HEK293T (cell line): ENCODE results near the gene RMDN2.
A peak's percentile ranks its signal among the peaks of the same experiment; 100 is the strongest.

Experiments
- CTCF ChIA-PET: fragments of 350-600 bp; formaldehyde crosslinking; extraction: SDS; loops from one replicate; lab custom pipeline; 2021; ENCODE audit warnings: antibody characterized with exemption, inconsistent platforms; lab: Yijun Ruan, JAX
- POLR2A ChIA-PET: fragments of 350-600 bp; formaldehyde crosslinking; extraction: SDS; loops from one replicate; lab custom pipeline; 2020; ENCODE audit warnings: antibody characterized with exemption, inconsistent platforms; lab: Yijun Ruan, JAX
- DNase-seq: peaks from one replicate; pipeline ENCODE4 v3.0.0; 2012; ENCODE audit warnings: mixed read lengths; ENCODE audit errors: extremely low spot score
- ARNT ChIP-seq: fragments of 450-650 bp; IDR thresholded peaks from 2 replicates; pipeline ENCODE4 v1.6.1; 2017; ENCODE audit warnings: mild to moderate bottlenecking
- BHLHE40 ChIP-seq: fragments of 450-650 bp; IDR thresholded peaks from 2 replicates; pipeline ENCODE4 v1.6.1; 2016; ENCODE audit warnings: mild to moderate bottlenecking, moderate library complexity, borderline replicate concordance
- CTBP1 ChIP-seq: fragments of 450-650 bp; IDR thresholded peaks from 2 replicates; pipeline ENCODE4 v1.6.1; 2016; ENCODE audit warnings: borderline replicate concordance
- ELF4 ChIP-seq: fragments of 450-650 bp; IDR thresholded peaks from 2 replicates; pipeline ENCODE4 v1.6.1; 2017; ENCODE audit warnings: antibody characterized with exemption
- FOXA1 ChIP-seq: fragments of 450-650 bp; IDR thresholded peaks from 2 replicates; pipeline ENCODE4 v1.6.1; 2016; ENCODE audit warnings: mild to moderate bottlenecking
- FOXK2 ChIP-seq: fragments of 450-650 bp; IDR thresholded peaks from 2 replicates; pipeline ENCODE4 v1.6.1; 2016; ENCODE audit warnings: mild to moderate bottlenecking
- FOXM1 ChIP-seq: fragments of 450-650 bp; IDR thresholded peaks from 2 replicates; pipeline ENCODE4 v1.6.1; 2017; ENCODE audit warnings: mild to moderate bottlenecking, borderline replicate concordance
- HDGF ChIP-seq: fragments of 450-650 bp; IDR thresholded peaks from 2 replicates; pipeline ENCODE4 v1.6.1; 2017; ENCODE audit warnings: antibody characterized with exemption, borderline replicate concordance
- L3MBTL2 ChIP-seq: fragments of 450-650 bp; conservative IDR thresholded peaks from 2 replicates; pipeline ENCODE4 v1.6.1; 2016; ENCODE audit warnings: mild to moderate bottlenecking
- LEF1 ChIP-seq: fragments of 450-650 bp; IDR thresholded peaks from 2 replicates; pipeline ENCODE4 v1.6.1; 2017; ENCODE audit warnings: mild to moderate bottlenecking, borderline replicate concordance
- NFRKB ChIP-seq: fragments of 450-650 bp; IDR thresholded peaks from 2 replicates; pipeline ENCODE4 v1.6.1; 2016; ENCODE audit warnings: mild to moderate bottlenecking, moderate library complexity
- SP1 ChIP-seq: fragments of 450-650 bp; IDR thresholded peaks from 2 replicates; pipeline ENCODE4 v1.6.1; 2017
- SUZ12 ChIP-seq: fragments of 450-650 bp; IDR thresholded peaks from 2 replicates; pipeline ENCODE4 v1.6.1; 2016; ENCODE audit warnings: mild to moderate bottlenecking
- TARDBP ChIP-seq: fragments of 450-650 bp; IDR thresholded peaks from 2 replicates; pipeline ENCODE4 v1.6.1; 2016
- ZNF384 ChIP-seq: fragments of 450-650 bp; IDR thresholded peaks from 2 replicates; pipeline ENCODE4 v1.6.1; 2016
- TF ChIP-seq, protein P1 (sequence below): fragments of 450-650 bp; IDR thresholded peaks from 2 replicates; pipeline ENCODE4 v1.6.1; 2016

The RMDN2 gene

DNA sequence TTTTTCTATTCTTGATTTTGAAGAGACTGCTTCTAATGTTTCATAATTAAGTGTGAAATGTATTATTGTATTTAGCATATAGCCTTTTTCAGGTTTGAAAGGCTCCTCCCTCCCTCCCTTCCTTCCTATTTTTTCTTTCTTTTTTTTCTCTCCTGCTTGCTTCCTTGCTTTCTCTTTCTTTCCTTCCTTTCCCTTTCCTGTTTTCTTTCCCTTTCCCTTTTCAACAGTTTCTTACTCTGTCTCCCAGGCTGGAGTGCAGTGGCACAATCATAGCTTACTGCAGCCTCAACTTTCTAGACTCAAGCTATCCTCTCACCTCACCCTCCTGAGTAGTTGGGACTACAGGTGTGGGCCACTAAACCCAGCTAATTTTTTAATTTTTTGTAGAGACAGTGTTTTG, 44.6 kb downstream of the RMDN2 start:
- no peak for DNase-seq
- CTCF ChIA-PET, result interaction anchor here (0.7 kb wide), 2 partner anchors 45 to 659 kb away, joined by 3 to 4 read pairs; no protein-coding TSS in a partner anchor
- POLR2A ChIA-PET, result no interaction called here
- TF ChIP-seq FOXK2 (no peak), LEF1 (no peak), HDGF (no peak), BHLHE40 (no peak), CTBP1 (no peak), FOXA1 (no peak), NFRKB (no peak), TARDBP (no peak)

DNA sequence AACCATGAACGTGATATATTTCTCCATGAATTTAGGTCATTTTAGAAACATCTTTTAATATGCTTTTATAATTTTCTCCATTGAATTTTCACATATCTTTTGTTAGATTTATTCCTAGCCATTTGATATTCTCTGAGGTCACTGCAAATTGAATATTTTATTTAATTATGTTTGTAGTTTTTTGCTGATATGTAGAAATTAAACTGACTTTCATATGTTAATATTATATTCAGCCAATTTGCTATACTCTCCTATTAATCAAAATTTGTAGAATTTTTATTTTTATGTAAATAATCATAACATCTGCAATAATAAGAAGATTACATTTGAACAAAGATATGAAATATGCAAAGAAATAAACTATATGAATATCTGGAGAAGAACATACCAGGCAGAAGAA, 46.9 kb downstream of the RMDN2 start:
- ChIA-PET CTCF (no interaction called here), POLR2A (no interaction called here)
- TF ChIP-seq, protein P1, sequence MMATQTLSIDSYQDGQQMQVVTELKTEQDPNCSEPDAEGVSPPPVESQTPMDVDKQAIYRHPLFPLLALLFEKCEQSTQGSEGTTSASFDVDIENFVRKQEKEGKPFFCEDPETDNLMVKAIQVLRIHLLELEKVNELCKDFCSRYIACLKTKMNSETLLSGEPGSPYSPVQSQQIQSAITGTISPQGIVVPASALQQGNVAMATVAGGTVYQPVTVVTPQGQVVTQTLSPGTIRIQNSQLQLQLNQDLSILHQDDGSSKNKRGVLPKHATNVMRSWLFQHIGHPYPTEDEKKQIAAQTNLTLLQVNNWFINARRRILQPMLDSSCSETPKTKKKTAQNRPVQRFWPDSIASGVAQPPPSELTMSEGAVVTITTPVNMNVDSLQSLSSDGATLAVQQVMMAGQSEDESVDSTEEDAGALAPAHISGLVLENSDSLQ, result no peak
- TF ChIP-seq BHLHE40 (no peak), SP1 (no peak), FOXM1 (no peak), CTBP1 (no peak), FOXK2 (no peak)
- DNase-seq, result no peak

DNA sequence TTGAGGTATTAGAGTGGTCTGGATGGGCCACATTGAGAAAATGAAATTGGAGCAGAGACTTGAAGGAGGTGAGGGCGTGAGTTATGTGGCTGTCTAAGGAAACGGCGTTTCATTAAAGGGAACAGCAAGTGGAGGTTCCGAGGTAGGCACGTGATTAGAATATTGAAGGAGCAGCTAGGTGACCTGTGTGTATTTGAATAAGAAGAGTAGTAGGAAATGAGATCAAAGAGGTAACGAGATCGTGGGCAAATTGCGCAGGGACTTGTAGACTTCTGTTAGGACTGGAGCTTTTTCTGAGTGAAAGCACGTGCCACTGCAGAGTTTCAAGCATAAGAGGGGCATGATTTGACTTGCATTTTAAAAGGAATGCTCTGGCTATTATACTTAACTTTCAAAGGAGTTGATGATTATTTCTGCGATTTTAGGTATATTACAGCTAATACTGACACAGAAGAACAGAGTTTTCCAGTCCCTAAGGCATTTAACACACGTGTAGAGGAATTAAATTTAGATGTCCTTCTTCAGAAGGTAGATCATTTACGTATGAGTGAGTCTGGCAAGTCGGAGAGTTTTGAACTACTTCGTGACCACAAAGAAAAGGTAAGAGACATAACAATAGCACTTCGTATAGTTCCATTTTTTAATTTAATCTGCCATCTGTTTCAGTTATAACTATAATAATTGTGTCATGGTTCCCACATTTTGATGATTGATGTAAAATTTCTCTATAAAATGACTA, 48.7 kb downstream of the RMDN2 start:
- ChIA-PET POLR2A (no interaction called here), CTCF (no interaction called here)

DNA sequence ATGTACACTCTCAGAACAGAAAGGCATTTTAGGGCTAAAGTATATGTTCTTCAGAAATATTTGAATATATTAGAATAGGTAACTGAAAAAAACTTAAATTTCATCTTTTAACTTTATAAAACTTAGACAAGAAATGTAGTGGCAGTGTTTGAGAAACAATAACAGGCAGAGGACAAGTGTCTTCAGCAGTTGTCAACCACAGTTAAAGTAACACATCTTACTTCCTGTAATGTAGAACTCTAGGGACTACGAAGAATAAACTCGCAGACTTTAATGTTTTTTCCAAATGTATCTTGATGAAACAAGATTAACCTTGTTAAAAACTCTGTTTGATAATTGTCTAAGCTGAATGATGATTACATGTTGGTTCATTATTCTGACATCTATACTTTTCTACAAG, 50.7 kb downstream of the RMDN2 start:
- DNase-seq, result no peak
- CTCF ChIA-PET, result interaction anchor here (0.6 kb wide), 1 partner anchor 78 kb away, joined by 3 read pairs; no protein-coding TSS in a partner anchor
- POLR2A ChIA-PET, result no interaction called here

More for the DNA sequence above, 48.7 kb downstream of the RMDN2 start:
- TF ChIP-seq FOXK2 (no peak), FOXA1 (no peak), SUZ12 (no peak)
- no peak for DNase-seq

DNA sequence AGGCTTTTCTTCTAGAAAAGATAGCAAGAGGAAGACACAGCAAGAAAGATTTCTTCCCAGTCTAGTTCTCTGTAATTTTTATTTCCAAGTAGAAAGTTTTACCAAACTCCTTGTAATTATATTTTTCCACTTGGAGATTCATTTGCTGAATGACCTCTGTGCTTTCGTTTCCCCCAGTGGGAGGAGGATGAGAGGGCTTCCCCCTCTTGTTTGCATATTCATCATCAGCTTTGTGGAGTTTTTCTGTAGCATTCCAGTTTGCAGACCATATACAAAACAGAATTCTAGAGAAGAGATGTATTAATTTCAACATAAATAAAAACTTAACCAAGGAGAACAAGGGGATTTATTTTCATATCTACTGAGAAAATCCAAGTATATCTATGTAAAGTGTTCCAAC, 51.3 kb downstream of the RMDN2 start:
- CTCF ChIA-PET, result interaction anchor here (0.6 kb wide), 1 partner anchor 79 kb away, joined by 3 read pairs; no protein-coding TSS in a partner anchor

More for the DNA sequence above, 50.7 kb downstream of the RMDN2 start:
- no peak for TF ChIP-seq ELF4
- no peak for TF ChIP-seq SP1

DNA sequence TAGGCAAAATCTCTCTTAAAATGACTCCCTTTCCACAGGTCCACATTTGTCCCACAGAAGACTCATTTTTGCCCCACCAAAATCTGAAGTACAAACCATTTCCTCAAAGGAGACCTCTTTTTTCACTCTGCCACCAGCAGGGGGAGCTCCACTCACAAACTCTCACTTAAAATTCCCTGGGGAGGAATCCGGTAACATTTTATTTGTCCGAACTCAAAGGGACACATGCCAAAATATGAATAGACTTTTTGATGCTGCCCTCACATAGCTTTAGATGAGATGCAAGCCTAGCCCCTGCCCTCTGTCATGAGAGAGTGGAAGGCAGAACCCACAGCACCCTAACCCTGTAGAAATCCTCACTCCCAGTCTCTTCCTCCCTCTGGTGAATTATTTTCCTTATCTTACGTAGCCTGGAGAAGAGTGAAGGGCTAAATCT, 57.1 kb downstream of the RMDN2 start:
- DNase-seq, result peak; percentile 56
- TF ChIP-seq TARDBP, result no peak
- no peak for TF ChIP-seq FOXA1
- TF ChIP-seq FOXM1, result 0 out of 2 replicates have a peak, but pooled peaks have one; percentile 29
- TF ChIP-seq SUZ12, result no peak
- no peak for TF ChIP-seq NFRKB
- no peak for TF ChIP-seq LEF1
- TF ChIP-seq FOXK2, result 0 out of 2 replicates have a peak, but pooled peaks have one; percentile 21

More for the DNA sequence above, 51.3 kb downstream of the RMDN2 start:
- TF ChIP-seq HDGF (no peak), LEF1 (no peak), L3MBTL2 (no peak), SUZ12 (no peak), NFRKB (no peak), FOXA1 (no peak), TARDBP (no peak), BHLHE40 (no peak)
- POLR2A ChIA-PET, result no interaction called here
- no peak for DNase-seq

DNA sequence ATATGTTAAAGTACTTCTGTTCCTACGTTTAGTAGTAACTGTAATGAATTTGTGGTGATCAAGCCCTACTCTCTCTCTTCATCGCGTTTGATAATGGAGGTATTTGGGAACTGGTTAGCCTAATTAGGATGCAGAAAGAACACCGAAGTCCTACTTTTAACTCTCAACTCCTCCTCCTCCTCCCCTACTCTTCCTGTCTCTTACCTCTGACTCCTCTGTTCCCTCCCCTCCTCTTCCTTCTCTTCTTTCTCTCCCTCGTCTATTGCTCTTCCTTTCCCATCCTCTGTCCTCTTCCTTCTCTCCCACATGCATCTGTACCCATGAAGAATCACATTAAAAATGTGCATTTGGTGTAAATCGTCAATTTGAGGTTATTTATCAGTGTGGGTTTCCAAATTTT, 57.8 kb downstream of the RMDN2 start:
- CTCF ChIA-PET, result interaction anchor here (0.7 to 1.1 kb wide), 3 partner anchors 93 to 336 kb away, joined by 3 read pairs; partner anchors contain the start of gene CYP1B1
- POLR2A ChIA-PET, result no interaction called here
- TF ChIP-seq FOXK2, result no peak
- no peak for TF ChIP-seq SUZ12
- TF ChIP-seq SP1, result no peak
- TF ChIP-seq LEF1, result no peak
- no peak for DNase-seq

More for the DNA sequence above, 57.1 kb downstream of the RMDN2 start:
- POLR2A ChIA-PET, result no interaction called here
- CTCF ChIA-PET, result interaction anchor here (0.6 to 1.1 kb wide), 8 partner anchors 8 to 864 kb away, joined by 3 read pairs; partner anchors contain the start of gene CYP1B1

DNA sequence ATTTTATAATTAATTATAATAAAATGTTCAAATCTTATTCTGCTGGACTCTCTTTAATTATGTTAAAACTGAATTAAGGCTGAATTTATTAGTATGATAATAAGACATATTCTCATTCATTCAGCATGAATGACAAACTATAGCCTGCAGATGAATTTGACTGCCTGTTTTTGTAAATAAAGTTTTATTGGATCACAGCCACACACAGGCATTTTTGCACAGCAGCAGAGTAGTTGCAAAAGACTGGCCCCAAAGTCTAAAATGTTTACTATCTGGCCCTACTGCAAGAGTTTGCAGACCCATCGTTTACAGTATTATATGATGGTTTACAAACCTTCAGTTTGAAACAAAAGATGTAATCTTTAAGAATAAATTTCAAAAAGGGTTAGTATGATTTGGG, 58.6 kb downstream of the RMDN2 start:
- POLR2A ChIA-PET, result no interaction called here
- no peak for DNase-seq
- TF ChIP-seq, protein P1, result no peak
- TF ChIP-seq LEF1, result no peak
- no peak for TF ChIP-seq L3MBTL2
- TF ChIP-seq NFRKB, result no peak
- TF ChIP-seq SP1, result no peak
- no peak for TF ChIP-seq ELF4
- TF ChIP-seq BHLHE40, result no peak
- TF ChIP-seq CTBP1, result no peak
- no peak for TF ChIP-seq ARNT
- no peak for TF ChIP-seq FOXK2
- TF ChIP-seq SUZ12, result no peak
- TF ChIP-seq ZNF384, result no peak
- CTCF ChIA-PET, result no interaction called here
